ENCODE results near the gene AMY1B.
"Not testable (repeated sequence)": the region's sequence is repeated elsewhere in the genome, so short reads cannot be mapped to it uniquely, and the experiment has no call there.

Gene AMY1B

GRCh38 chr1:103696110-103696509 lies at the start of gene AMY1B:
TSS of gene AMY1B (minus strand) at chr1:103696210. CDS start at chr1:103695639, 571 bp downstream.
- not testable (repeated sequence) for DNase-seq

- not testable (repeated sequence) for DNase-seq
Measured at GRCh38 chr1:103745040-103745439, 49.0 kb upstream of the AMY1B start.

GRCh38 chr1:103744449-103744848 lies 48.4 kb upstream of the AMY1B start:
- DNase-seq, result not testable (repeated sequence)

- DNase-seq, result not testable (repeated sequence)
Measured at GRCh38 chr1:103738031-103738430, 42.0 kb upstream of the AMY1B start.

GRCh38 chr1:103735334-103735733 lies 39.3 kb upstream of the AMY1B start:
- DNase-seq, result not testable (repeated sequence)

- DNase-seq, result not testable (repeated sequence)
Measured at GRCh38 chr1:103721473-103721872, 25.5 kb upstream of the AMY1B start.

GRCh38 chr1:103717404-103717803 lies 21.4 kb upstream of the AMY1B start:
- DNase-seq, result not testable (repeated sequence)

GRCh38 chr1:103710381-103710780 lies 14.4 kb upstream of the AMY1B start:
- not testable (repeated sequence) for DNase-seq

- not testable (repeated sequence) for DNase-seq
Measured at GRCh38 chr1:103707670-103708069, 11.7 kb upstream of the AMY1B start.

GRCh38 chr1:103701256-103701655 lies 5.2 kb upstream of the AMY1B start:
- DNase-seq, result not testable (repeated sequence)

GRCh38 chr1:103700669-103701068 lies 4.7 kb upstream of the AMY1B start:
- not testable (repeated sequence) for DNase-seq

GRCh38 chr1:103697430-103697829 lies 1.4 kb upstream of the AMY1B start:
- DNase-seq, result not testable (repeated sequence)

GRCh38 chr1:103676335-103676734 lies 19.7 kb downstream of the AMY1B start:
- not testable (repeated sequence) for DNase-seq

- DNase-seq, result not testable (repeated sequence)
Measured at GRCh38 chr1:103655460-103655859, 40.5 kb downstream of the AMY1B start, which contains the start of gene AMY1A. TSS of gene AMY1A (plus strand) at chr1:103655760. CDS start at chr1:103656331, 571 bp downstream.

- DNase-seq, result not testable (repeated sequence)
Measured at GRCh38 chr1:103654133-103654532, 41.9 kb downstream of the AMY1B start.

GRCh38 chr1:103650889-103651288 lies 45.1 kb downstream of the AMY1B start:
- not testable (repeated sequence) for DNase-seq

- DNase-seq, result not testable (repeated sequence)
Measured at GRCh38 chr1:103650305-103650704, 45.7 kb downstream of the AMY1B start.

GRCh38 chr1:103643908-103644307 lies 52.1 kb downstream of the AMY1B start:
- not testable (repeated sequence) for DNase-seq

- not testable (repeated sequence) for DNase-seq
Measured at GRCh38 chr1:103641194-103641593, 54.8 kb downstream of the AMY1B start.
